Subcutaneous adipose tissue (tissue), 4 donors: ENCODE results near the gene SMURF1. TPM values are rescaled to one million over a fixed set of nuclear protein-coding genes. Genes with fewer than 3 reads are reported as not detected.

ENCODE experiments used
- CTCF ChIP-seq: fragments of 450-650 bp; IDR thresholded peaks from one replicate; pipeline ENCODE4 v1.5.1; 2016; ENCODE audit warnings: low read depth, mild to moderate bottlenecking, control low read depth, antibody characterized with exemption, moderate library complexity
- total RNA-seq, 4 donors: library from RNA; depleted of rRNA; stranded (reverse); fragments of >200 nt; gene quantifications; one replicate each; pipeline ENCODE4 v1.1.0, GENCODE V29; 2016

SMURF1 gene
- total RNA-seq, 4 donors from 2014 or later, result 24.0 to 49.4 (median 25.2) TPM

- TF ChIP-seq CTCF, result no peak
These were observed 44.3 kb downstream of the SMURF1 start for GRCh38 chr7:99099499-99100077.

DNA sequence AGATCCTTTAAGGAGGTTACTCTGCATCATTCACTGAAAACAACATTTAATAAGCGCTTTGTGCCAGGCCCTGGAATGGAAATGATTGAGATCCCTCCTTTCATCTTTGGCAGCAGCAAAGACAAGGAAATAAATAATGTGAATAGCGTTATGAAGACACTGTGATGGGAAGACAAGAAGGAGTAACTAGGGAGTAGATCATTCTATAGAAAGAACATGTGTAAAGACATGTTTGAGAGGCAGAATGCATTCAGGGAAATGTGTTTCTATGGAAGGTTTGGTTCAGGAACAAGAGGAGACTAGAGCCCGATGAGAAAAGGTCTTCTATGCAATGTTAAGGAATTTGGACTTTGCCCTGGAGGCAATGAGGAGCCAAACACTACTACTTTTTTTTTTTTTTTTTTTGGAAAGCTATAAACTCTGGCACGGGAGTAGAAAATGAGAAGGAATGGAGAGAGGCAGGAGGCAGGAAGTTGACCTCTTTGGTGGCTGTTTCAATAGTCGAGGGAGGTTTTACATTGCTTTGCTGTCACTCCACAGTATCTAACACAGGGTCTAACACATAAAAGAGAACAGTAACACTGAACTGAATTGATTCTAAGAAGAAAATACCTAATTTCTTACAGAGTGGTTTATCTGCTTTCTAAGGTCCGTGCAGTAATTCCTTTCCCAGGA lies 44.9 kb downstream of the SMURF1 start:
- no peak for TF ChIP-seq CTCF

GRCh38 chr7:99098286-99098823 lies 45.6 kb downstream of the SMURF1 start:
- TF ChIP-seq CTCF, result no peak

- TF ChIP-seq CTCF, result no peak
These were observed 46.2 kb downstream of the SMURF1 start for GRCh38 chr7:99097730-99098129.

DNA sequence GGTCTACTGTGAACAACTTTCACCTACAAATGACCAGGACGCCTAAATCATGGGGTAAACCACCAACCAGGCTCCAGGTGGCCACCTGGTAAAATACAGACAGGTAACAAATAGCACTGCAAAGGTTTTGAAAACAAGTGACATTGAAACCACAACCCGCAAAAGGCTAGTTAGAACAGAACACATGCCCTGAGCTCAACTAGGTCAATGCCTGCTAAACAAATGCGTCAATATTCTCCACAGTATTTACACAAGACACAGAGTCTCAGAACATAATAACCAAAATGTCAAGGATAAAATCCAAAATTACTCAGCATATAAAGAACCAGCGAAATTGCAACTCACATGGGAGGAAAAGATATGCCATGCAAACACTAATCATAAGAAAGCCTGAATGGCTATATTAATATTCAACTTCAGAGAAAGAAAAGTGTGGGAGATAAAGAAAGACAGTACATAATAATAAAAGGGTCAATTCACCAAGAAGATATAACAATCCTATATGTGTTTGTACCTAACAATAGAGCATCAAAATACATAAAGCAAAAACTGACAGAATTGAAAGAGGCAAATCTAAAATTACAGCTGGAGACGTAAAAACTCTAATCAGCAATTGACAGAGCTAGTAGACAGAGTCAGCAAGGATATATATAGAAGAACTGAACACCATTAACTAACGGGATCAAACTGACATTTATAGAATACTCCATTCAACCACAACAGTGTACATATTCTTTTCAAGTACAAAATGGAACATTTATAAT lies 47.6 kb downstream of the SMURF1 start:
- TF ChIP-seq CTCF, result no peak

DNA sequence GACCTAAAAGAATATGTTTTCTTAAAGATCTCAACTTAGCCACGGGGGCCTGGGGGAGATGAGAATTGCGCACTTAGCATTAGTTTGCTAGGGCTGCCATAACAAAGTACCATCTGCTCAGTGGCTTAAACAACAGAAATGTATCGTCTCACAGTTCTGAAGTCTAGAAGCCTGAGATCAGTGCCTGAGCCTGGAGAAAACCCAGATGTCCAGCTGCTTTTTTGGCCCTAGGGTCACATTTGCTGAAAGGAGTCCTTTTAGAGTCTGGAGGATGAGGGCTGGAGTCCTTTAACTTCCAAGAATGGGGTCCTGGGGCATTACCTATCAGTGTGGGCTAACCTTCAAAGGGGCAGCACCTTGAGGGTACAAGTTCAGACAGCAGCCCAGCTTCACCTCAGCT lies 48.2 kb downstream of the SMURF1 start:
- TF ChIP-seq CTCF, result no peak

GRCh38 chr7:99094401-99094800 lies 49.5 kb downstream of the SMURF1 start:
- no peak for TF ChIP-seq CTCF
